Upper lobe of left lung (tissue), 4 donors: ENCODE measurements around the gene GLRX5.

Experiments used
- CTCF ChIP-seq, 6 experiments: fragments of 450-650 bp in 4 of 6; fragments of 200-600 bp in 2 of 6; sonication (generic) in 2 of 6; IDR thresholded peaks; one replicate each; pipeline ENCODE4 v1.5.1; 2016 to 2019; ENCODE audit warnings: antibody characterized with exemption in 6 of 6
- POLR2A ChIP-seq, 4 donors: fragments of 450-650 bp; IDR thresholded peaks; one replicate each; pipeline ENCODE4 v1.5.1; 2016 to 2017; ENCODE audit warnings: antibody characterized with exemption in 4 of 4, mild to moderate bottlenecking in 2 of 4
- POLR2AphosphoS5 ChIP-seq, 2 donors: sonication (generic); formaldehyde crosslinking; IDR thresholded peaks; one replicate each; pipeline ENCODE4 v1.5.1; 2017; ENCODE audit warnings: antibody characterized with exemption in 2 of 2

GRCh38 chr14:95496690-95497259 lies 38.1 kb upstream of the GLRX5 start:
- TF ChIP-seq POLR2A (IDR thresholded peaks at IDR 0.05) (no peak), CTCF (IDR thresholded peaks at IDR 0.05) (no peak), POLR2AphosphoS5 (IDR thresholded peaks at IDR 0.05) (no peak)
